Measurements from ENCODE around the gene CR1L.

- TF ChIP-seq CTCF (IDR thresholded peaks at IDR 0.05), result peak; percentile 81
- TF ChIP-seq EZH2 (IDR thresholded peaks at IDR 0.05), result no peak
- TF ChIP-seq EZH2phosphoT487 (IDR thresholded peaks at IDR 0.05), result no peak
Measured at GRCh38 chr1:207672522-207673130, 27.7 kb downstream of the CR1L start.
